ENCODE measurements around the gene NRG3. TPM values are rescaled to one million over a fixed set of nuclear protein-coding genes. Genes with fewer than 3 reads are reported as not detected.

The NRG3 gene
- total RNA-seq, 1 donor from 2014 or later = not detected

- TF ChIP-seq CTCF (IDR thresholded peaks at IDR 0.05) = no peak
- no peak overlapping the region for H3K4me3 Mint-ChIP-seq (ENCODE audit: unreplicated experiment)
- H3K27ac Mint-ChIP-seq (ENCODE audit: unreplicated experiment) = no peak overlapping the region
- H3K36me3 Mint-ChIP-seq (ENCODE audit: low read depth) = no peaks in the 10 kb centered on the region
- H3K27me3 Mint-ChIP-seq (ENCODE audit: low read depth) = no peaks in the 10 kb centered on the region
- DNase-seq (ENCODE audit: low spot score) = no peak
- H3K4me1 Mint-ChIP-seq (ENCODE audit: low read depth) = no peaks in the 10 kb centered on the region
- peaks cover 22% of the 10 kb centered on the region for H3K9me3 Mint-ChIP-seq (ENCODE audit: low read depth)
These were observed 9.4 kb upstream of the NRG3 start for GRCh38 chr10:81865581-81865980.

DNA sequence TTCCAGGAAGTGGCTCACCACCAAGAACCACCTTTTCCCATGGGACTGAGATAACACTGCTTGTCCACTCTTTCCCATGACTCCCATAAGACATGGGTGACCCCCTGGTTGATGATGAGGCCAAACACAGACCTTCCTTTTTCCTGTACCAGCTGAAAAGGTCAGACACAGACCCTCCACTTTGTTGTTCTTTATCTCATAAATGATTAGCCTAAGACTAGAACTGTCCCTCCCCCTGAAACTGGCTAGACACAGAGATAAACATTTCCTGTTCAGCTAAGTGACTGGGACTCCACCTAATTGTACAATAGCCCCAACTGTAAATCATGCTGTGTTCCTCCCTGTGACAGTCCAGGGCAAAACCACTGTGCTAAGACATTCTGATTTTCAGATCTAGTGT is 8.2 kb upstream of the NRG3 start:
- Mint-ChIP-seq H3K36me3 (ENCODE audit: low read depth) (no peaks in the 10 kb centered on the region), H3K27ac (ENCODE audit: unreplicated experiment) (no peak overlapping the region), H3K27me3 (ENCODE audit: low read depth) (peaks cover 5% of the 10 kb centered on the region), H3K4me1 (ENCODE audit: low read depth) (no peaks in the 10 kb centered on the region), H3K9me3 (ENCODE audit: low read depth) (peaks cover 10% of the 10 kb centered on the region), H3K4me3 (ENCODE audit: unreplicated experiment) (no peak overlapping the region)
- no peak for DNase-seq (ENCODE audit: low spot score)
- no peak for TF ChIP-seq CTCF (IDR thresholded peaks at IDR 0.05)

DNA sequence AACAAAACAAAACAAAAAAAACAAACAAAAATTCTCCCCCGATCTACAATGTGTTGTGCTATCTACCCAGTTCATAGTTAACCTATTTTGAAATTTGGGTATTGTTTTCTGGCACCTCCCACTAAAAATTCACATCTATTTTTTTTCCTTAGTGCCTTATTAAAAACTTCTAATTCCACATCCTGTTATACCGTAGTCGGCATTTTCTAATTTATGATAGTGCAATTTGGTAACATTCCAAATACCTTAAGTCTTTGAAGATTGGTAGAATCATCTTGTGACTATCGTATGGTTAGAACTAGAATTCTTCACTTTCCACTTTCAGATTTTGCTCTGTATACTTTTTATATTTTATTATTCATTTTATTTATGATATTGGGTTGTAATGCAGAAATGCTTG is 4.5 kb upstream of the NRG3 start:
- Mint-ChIP-seq H3K27me3 (ENCODE audit: low read depth) (peaks cover 20% of the 10 kb centered on the region), H3K27ac (ENCODE audit: unreplicated experiment) (no peak overlapping the region), H3K9me3 (ENCODE audit: low read depth) (peaks cover 4% of the 10 kb centered on the region), H3K4me3 (ENCODE audit: unreplicated experiment) (no peak overlapping the region), H3K4me1 (ENCODE audit: low read depth) (no peaks in the 10 kb centered on the region), H3K36me3 (ENCODE audit: low read depth) (no peaks in the 10 kb centered on the region)
- no peak for DNase-seq (ENCODE audit: low spot score)
- TF ChIP-seq CTCF (IDR thresholded peaks at IDR 0.05) = no peak

DNA sequence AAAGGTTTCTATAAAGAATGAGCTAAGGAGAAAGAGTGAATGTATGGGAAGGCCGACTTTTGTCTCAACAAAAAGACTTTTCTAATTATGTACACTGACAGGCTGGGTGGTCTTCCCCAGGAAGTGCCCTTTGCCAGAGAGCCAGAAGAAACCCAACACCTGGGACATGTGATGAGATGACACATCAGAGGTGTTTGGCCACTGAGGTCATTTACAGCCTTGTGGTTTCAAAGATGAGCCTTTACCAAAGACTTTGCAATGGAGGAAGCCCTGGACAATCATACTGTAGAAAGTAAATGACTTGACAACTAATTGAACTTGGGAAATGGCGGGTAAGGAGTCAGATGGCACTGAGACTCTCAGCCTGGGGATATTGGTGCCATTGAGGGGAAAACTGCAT is 3.4 kb upstream of the NRG3 start:
- TF ChIP-seq CTCF (IDR thresholded peaks at IDR 0.05) = no peak
- H3K27me3 Mint-ChIP-seq (ENCODE audit: low read depth) = peaks cover 30% of the 10 kb centered on the region
- no peak overlapping the region for H3K27ac Mint-ChIP-seq (ENCODE audit: unreplicated experiment)
- H3K9me3 Mint-ChIP-seq (ENCODE audit: low read depth) = peaks cover 4% of the 10 kb centered on the region
- no peak for DNase-seq (ENCODE audit: low spot score)
- no peak overlapping the region for H3K4me3 Mint-ChIP-seq (ENCODE audit: unreplicated experiment)
- H3K4me1 Mint-ChIP-seq (ENCODE audit: low read depth) = peaks cover 4% of the 10 kb centered on the region
- H3K36me3 Mint-ChIP-seq (ENCODE audit: low read depth) = peaks cover 3% of the 10 kb centered on the region

DNA sequence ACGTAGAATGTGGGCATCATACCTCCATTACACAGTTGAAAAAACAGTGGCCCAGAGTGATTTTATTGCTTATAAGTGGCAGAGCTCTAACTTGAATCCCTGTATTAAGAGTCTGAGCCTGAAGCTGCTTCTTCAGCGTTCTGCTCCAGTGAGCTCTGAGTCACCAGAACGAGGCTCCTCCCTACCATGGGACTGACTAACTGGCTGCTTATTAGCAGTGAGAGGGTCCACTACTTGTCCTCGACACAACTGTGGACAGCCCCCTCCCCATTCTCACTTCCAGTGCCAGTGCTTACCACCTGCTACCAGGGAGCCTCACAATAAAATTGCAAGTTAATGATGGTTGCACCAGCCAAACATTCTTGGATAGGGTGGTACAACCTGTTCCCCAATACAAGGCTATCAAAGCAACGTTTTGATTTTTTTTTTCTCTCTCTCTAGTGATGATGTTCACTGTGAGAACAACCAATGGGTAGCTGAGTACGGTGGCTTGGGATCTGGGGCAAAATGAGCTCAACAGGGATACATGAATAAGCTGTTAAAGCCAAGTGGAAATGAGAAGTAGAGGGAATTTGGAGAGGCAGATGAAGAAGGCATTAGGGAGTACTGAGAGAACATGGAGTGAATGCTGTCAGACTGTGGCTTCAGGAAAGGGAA is 2.7 kb upstream of the NRG3 start:
- no peak for DNase-seq (ENCODE audit: low spot score)
- peaks cover 37% of the 10 kb centered on the region for H3K27me3 Mint-ChIP-seq (ENCODE audit: low read depth)
- H3K4me3 Mint-ChIP-seq (ENCODE audit: unreplicated experiment) = no peak overlapping the region
- peaks cover 3% of the 10 kb centered on the region for H3K36me3 Mint-ChIP-seq (ENCODE audit: low read depth)
- peaks cover 4% of the 10 kb centered on the region for H3K4me1 Mint-ChIP-seq (ENCODE audit: low read depth)
- no peak for TF ChIP-seq CTCF (IDR thresholded peaks at IDR 0.05)
- H3K9me3 Mint-ChIP-seq (ENCODE audit: low read depth) = peaks cover 4% of the 10 kb centered on the region
- H3K27ac Mint-ChIP-seq (ENCODE audit: unreplicated experiment) = no peak overlapping the region
